Endothelial cell of hepatic sinusoid (primary cell): ENCODE results near the gene DPH1.

Experiments
- in situ Hi-C: cut with HindIII; loops from 2 replicates; pipeline ENCODE4 v1.10.0; 2017; ENCODE audit warnings: low sequenced_read_pairs

DPH1 gene

GRCh38 chr17:2059547-2060384 is 29.8 kb downstream of the DPH1 start:
- in situ Hi-C loops: loop anchor here (10.0 kb wide), 1 partner anchor 205 kb away; no protein-coding TSS in a partner anchor

GRCh38 chr17:2060385-2060658 is 30.4 kb downstream of the DPH1 start:
- in situ Hi-C loops: loop anchor here (10.0 kb wide), 1 partner anchor 204 kb away; no protein-coding TSS in a partner anchor

GRCh38 chr17:2060681-2061440 is 30.9 kb downstream of the DPH1 start:
- in situ Hi-C loops: loop anchor here (10.0 kb wide), 1 partner anchor 204 kb away; no protein-coding TSS in a partner anchor

- in situ Hi-C loops: loop anchor here (10.0 kb wide), 1 partner anchor 203 kb away; no protein-coding TSS in a partner anchor
These were observed 31.5 kb downstream of the DPH1 start for GRCh38 chr17:2061441-2061958.

GRCh38 chr17:2062571-2063183 is 32.7 kb downstream of the DPH1 start:
- in situ Hi-C loops: loop anchor here (10.0 kb wide), 1 partner anchor 202 kb away; no protein-coding TSS in a partner anchor

GRCh38 chr17:2063261-2064146 is 33.6 kb downstream of the DPH1 start:
- in situ Hi-C loops: loop anchor here (10.0 kb wide), 1 partner anchor 201 kb away; no protein-coding TSS in a partner anchor

GRCh38 chr17:2064147-2064489 is 34.2 kb downstream of the DPH1 start:
- in situ Hi-C loops: loop anchor here (10.0 kb wide), 1 partner anchor 201 kb away; no protein-coding TSS in a partner anchor

GRCh38 chr17:2064520-2064971 is 34.6 kb downstream of the DPH1 start:
- in situ Hi-C loops: loop anchor here (10.0 kb wide), 1 partner anchor 200 kb away; no protein-coding TSS in a partner anchor

GRCh38 chr17:2064980-2065785 is 35.2 kb downstream of the DPH1 start:
- in situ Hi-C loops: loop anchor here (5.0 to 10.0 kb wide), 3 partner anchors 107 to 200 kb away; no protein-coding TSS in a partner anchor

- in situ Hi-C loops: loop anchor here (5.0 to 10.0 kb wide), 3 partner anchors 106 to 199 kb away; no protein-coding TSS in a partner anchor
These were observed 36.0 kb downstream of the DPH1 start for GRCh38 chr17:2065949-2066400.

GRCh38 chr17:2067048-2067561 is 37.2 kb downstream of the DPH1 start:
- in situ Hi-C loops: loop anchor here (5.0 to 10.0 kb wide), 3 partner anchors 105 to 198 kb away; no protein-coding TSS in a partner anchor

GRCh38 chr17:2067608-2068024 is 37.7 kb downstream of the DPH1 start:
- in situ Hi-C loops: loop anchor here (5.0 to 10.0 kb wide), 3 partner anchors 105 to 197 kb away; no protein-coding TSS in a partner anchor

- in situ Hi-C loops: loop anchor here (5.0 to 10.0 kb wide), 3 partner anchors 104 to 197 kb away; no protein-coding TSS in a partner anchor
These were observed 38.1 kb downstream of the DPH1 start for GRCh38 chr17:2068031-2068518.

- in situ Hi-C loops: loop anchor here (5.0 to 10.0 kb wide), 3 partner anchors 104 to 196 kb away; no protein-coding TSS in a partner anchor
These were observed 38.6 kb downstream of the DPH1 start for GRCh38 chr17:2068519-2069051.

GRCh38 chr17:2070241-2071023 is 40.5 kb downstream of the DPH1 start:
- in situ Hi-C loops: no loop called here

GRCh38 chr17:2071024-2071385 is 41.1 kb downstream of the DPH1 start:
- in situ Hi-C loops: no loop called here
